ENCODE measurements around the gene UBE2K.
A peak's percentile ranks its signal among the peaks of the same experiment; 100 is the strongest.

Gene UBE2K

DNA sequence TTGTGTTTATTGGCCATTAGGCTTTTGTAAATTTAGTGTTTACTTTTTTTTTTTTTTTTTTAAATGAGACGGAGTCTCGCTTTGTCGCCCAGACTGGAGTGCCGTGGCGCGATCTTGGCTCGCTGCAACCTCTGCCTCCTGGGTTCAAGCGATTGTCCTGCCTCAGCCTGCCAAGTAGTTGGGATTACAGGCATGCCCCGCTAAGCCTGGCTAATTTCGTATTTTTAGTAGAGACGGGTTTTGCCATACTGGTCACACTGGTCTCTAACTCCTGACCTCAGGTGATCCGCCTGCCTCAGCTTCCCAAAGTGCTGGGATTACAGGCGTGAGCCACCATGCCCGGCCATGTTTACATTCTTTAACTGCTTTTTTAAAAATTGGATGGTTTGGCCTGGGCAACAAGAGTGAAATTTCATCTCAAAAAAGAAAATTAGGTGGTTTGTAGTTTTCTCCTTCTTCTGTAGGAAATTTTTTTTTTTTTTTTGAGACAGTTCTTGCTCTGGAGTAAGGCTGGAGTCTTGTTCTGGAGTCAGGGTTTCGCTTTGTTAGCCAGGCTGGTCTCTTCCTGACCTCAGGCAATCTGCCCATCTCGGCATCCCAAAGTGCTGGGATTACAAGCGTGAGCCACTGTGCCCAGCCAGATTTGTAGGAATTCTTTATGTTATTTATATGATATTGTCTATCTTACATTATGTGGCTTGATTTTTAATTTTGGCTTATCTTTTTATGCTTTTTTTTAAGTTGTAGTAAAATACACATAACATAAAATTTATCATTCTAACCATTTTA lies 15.1 kb downstream of the UBE2K start:
- Histone ChIP-seq H2BK15ac (ENCODE audit: low read depth, poor library complexity, severe bottlenecking) (no peak overlapping the region), H3K4me2 (ENCODE audit: low read length, poor library complexity, severe bottlenecking) (no peak overlapping the region), H3K27me3 (ENCODE audit: control insufficient read depth in 1 of 2, insufficient read depth in 1 of 2, low read length in 2 of 2) (no peaks in the 10 kb centered on the region), H3K4me1 (ENCODE audit: control insufficient read depth, insufficient read depth, low read depth, low read length) (peaks cover 9% of the 10 kb centered on the region), H3K14ac (ENCODE audit: low read length in 2 of 2) (no peak overlapping the region), H3K23ac (ENCODE audit: low read length in 2 of 2) (no peak overlapping the region), H4K91ac (ENCODE audit: low read length) (no peak overlapping the region), H3K4ac (ENCODE audit: low read depth in 1 of 2, low read length in 2 of 2) (no peak overlapping the region), H2BK5ac (ENCODE audit: low read depth, low read length, poor library complexity, severe bottlenecking) (no peak overlapping the region), H3K9me3 (ENCODE audit: control insufficient read depth, low read length) (no peaks in the 10 kb centered on the region), H3K36me3 (ENCODE audit: control insufficient read depth in 1 of 2, insufficient read depth in 2 of 2, low read depth in 1 of 2, low read length in 2 of 2) (peaks cover 0 to 13% of the 10 kb centered on the region in 2 experiments), H2BK120ac (ENCODE audit: low read depth, low read length) (no peak overlapping the region), H2BK12ac (ENCODE audit: low read length in 2 of 2) (no peak overlapping the region), H3K4me3 (ENCODE audit: insufficient read depth in 1 of 2, low read depth in 1 of 2, low read length in 2 of 2) (peak overlapping the region in 1 of 2 experiments; percentile 27), H2AFZ (ENCODE audit: low read depth, low read length) (no peak overlapping the region), H3K18ac (ENCODE audit: low read depth in 1 of 2, low read length in 2 of 2) (no peak overlapping the region), H2AK5ac (ENCODE audit: low read length, severe bottlenecking) (no peak overlapping the region), H3K9ac (ENCODE audit: low read length) (peak overlapping the region; percentile 66), H3K27ac (ENCODE audit: low read length, poor library complexity, severe bottlenecking) (no peak overlapping the region), H4K8ac (ENCODE audit: low read length) (no peak overlapping the region), H3K79me1 (replicated peaks; ENCODE audit: low read length, poor library complexity, severe bottlenecking) (no peaks in the 10 kb centered on the region)
- DNase-seq: no peak
- 97% methylated on average over 15 of the region's 17 CpGs for WGBS

DNA sequence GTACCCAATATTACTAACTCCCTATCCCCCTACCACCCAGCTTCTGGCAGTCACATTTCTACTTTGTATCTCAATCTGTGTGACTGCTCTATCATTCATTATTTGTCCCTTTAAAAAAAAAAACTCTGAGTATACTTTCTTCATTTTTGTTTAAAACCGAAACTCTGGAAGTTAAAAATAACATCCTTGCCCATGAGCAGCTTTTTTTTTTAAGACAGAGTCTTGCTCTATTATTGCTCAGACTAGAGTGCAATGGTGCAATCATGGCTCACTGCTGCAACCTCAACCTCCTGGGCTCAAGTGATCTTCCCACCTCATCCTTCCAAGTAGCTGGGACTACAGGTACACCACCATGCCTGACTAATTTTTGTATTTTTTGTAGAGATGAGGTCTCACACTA lies 15.8 kb downstream of the UBE2K start:
- H3K79me1 ChIP-seq (replicated peaks; ENCODE audit: low read length, poor library complexity, severe bottlenecking): no peaks in the 10 kb centered on the region
- no peak overlapping the region for H3K4ac ChIP-seq (ENCODE audit: low read depth in 1 of 2, low read length in 2 of 2)
- no peak overlapping the region for H3K23ac ChIP-seq (ENCODE audit: low read length in 2 of 2)
- H3K36me3 ChIP-seq (ENCODE audit: control insufficient read depth in 1 of 2, insufficient read depth in 2 of 2, low read depth in 1 of 2, low read length in 2 of 2): peaks cover 0 to 18% of the 10 kb centered on the region in 2 experiments
- no peak overlapping the region for H2BK12ac ChIP-seq (ENCODE audit: low read length in 2 of 2)
- H3K18ac ChIP-seq (ENCODE audit: low read depth in 1 of 2, low read length in 2 of 2): no peak overlapping the region
- no peak overlapping the region for H2AFZ ChIP-seq (ENCODE audit: low read depth, low read length)
- H3K14ac ChIP-seq (ENCODE audit: low read length in 2 of 2): no peak overlapping the region
- WGBS: 81% methylated on average over 1 of the region's 1 CpG
- H3K4me3 ChIP-seq (ENCODE audit: insufficient read depth in 1 of 2, low read depth in 1 of 2, low read length in 2 of 2): peak overlapping the region in 1 of 2 experiments; percentile 27
- no peak overlapping the region for H2BK15ac ChIP-seq (ENCODE audit: low read depth, poor library complexity, severe bottlenecking)
- no peak overlapping the region for H4K8ac ChIP-seq (ENCODE audit: low read length)
- no peaks in the 10 kb centered on the region for H3K27me3 ChIP-seq (ENCODE audit: control insufficient read depth in 1 of 2, insufficient read depth in 1 of 2, low read length in 2 of 2)
- H2BK120ac ChIP-seq (ENCODE audit: low read depth, low read length): no peak overlapping the region
- H2BK5ac ChIP-seq (ENCODE audit: low read depth, low read length, poor library complexity, severe bottlenecking): no peak overlapping the region
- DNase-seq: peak; percentile 79
- no peak overlapping the region for H3K27ac ChIP-seq (ENCODE audit: low read length, poor library complexity, severe bottlenecking)
- no peak overlapping the region for H3K4me2 ChIP-seq (ENCODE audit: low read length, poor library complexity, severe bottlenecking)
- H3K9ac ChIP-seq (ENCODE audit: low read length): peak overlapping the region; percentile 66
- H2AK5ac ChIP-seq (ENCODE audit: low read length, severe bottlenecking): no peak overlapping the region
- H3K9me3 ChIP-seq (ENCODE audit: control insufficient read depth, low read length): no peaks in the 10 kb centered on the region
- peaks cover 12% of the 10 kb centered on the region for H3K4me1 ChIP-seq (ENCODE audit: control insufficient read depth, insufficient read depth, low read depth, low read length)
- no peak overlapping the region for H4K91ac ChIP-seq (ENCODE audit: low read length)

DNA sequence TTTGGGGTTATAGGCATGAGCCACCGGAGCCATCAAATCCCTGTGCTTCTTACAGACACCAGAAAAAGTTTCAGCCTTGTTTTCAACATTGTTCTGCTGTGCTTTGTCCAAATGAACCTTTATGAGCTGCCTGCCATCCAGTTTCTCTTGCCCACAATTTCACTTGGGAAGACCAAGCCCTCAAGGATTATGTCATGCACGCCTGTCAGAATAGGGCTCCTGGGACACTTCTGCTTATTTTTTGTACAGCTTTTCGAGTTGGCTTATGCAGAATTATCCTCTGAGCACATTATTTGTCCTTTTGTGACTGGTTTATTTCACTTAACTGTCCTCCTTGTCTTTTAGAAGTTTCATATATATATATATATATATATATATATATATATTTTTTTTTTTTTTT lies 16.2 kb downstream of the UBE2K start:
- no peaks in the 10 kb centered on the region for H3K9me3 ChIP-seq (ENCODE audit: control insufficient read depth, low read length)
- peaks cover 0 to 19% of the 10 kb centered on the region in 2 experiments for H3K36me3 ChIP-seq (ENCODE audit: control insufficient read depth in 1 of 2, insufficient read depth in 2 of 2, low read depth in 1 of 2, low read length in 2 of 2)
- H3K4ac ChIP-seq (ENCODE audit: low read depth in 1 of 2, low read length in 2 of 2): no peak overlapping the region
- H3K18ac ChIP-seq (ENCODE audit: low read depth in 1 of 2, low read length in 2 of 2): no peak overlapping the region
- H4K91ac ChIP-seq (ENCODE audit: low read length): no peak overlapping the region
- no peaks in the 10 kb centered on the region for H3K27me3 ChIP-seq (ENCODE audit: control insufficient read depth in 1 of 2, insufficient read depth in 1 of 2, low read length in 2 of 2)
- H4K8ac ChIP-seq (ENCODE audit: low read length): no peak overlapping the region
- no peak overlapping the region for H2AFZ ChIP-seq (ENCODE audit: low read depth, low read length)
- H3K23ac ChIP-seq (ENCODE audit: low read length in 2 of 2): no peak overlapping the region
- peaks cover 14% of the 10 kb centered on the region for H3K4me1 ChIP-seq (ENCODE audit: control insufficient read depth, insufficient read depth, low read depth, low read length)
- H3K14ac ChIP-seq (ENCODE audit: low read length in 2 of 2): no peak overlapping the region
- no peak overlapping the region for H3K9ac ChIP-seq (ENCODE audit: low read length)
- H3K79me1 ChIP-seq (replicated peaks; ENCODE audit: low read length, poor library complexity, severe bottlenecking): no peaks in the 10 kb centered on the region
- peak; percentile 38 for DNase-seq
- no peak overlapping the region for H3K4me2 ChIP-seq (ENCODE audit: low read length, poor library complexity, severe bottlenecking)
- H2BK120ac ChIP-seq (ENCODE audit: low read depth, low read length): no peak overlapping the region
- peak overlapping the region; percentile 45 for H2AK5ac ChIP-seq (ENCODE audit: low read length, severe bottlenecking)
- no peak overlapping the region for H3K4me3 ChIP-seq (ENCODE audit: insufficient read depth in 1 of 2, low read depth in 1 of 2, low read length in 2 of 2)
- no peak overlapping the region for H2BK12ac ChIP-seq (ENCODE audit: low read length in 2 of 2)
- H2BK15ac ChIP-seq (ENCODE audit: low read depth, poor library complexity, severe bottlenecking): no peak overlapping the region
- H3K27ac ChIP-seq (ENCODE audit: low read length, poor library complexity, severe bottlenecking): peak overlapping the region; percentile 29
- WGBS: 81% methylated on average over 2 of the region's 3 CpGs
- no peak overlapping the region for H2BK5ac ChIP-seq (ENCODE audit: low read depth, low read length, poor library complexity, severe bottlenecking)

DNA sequence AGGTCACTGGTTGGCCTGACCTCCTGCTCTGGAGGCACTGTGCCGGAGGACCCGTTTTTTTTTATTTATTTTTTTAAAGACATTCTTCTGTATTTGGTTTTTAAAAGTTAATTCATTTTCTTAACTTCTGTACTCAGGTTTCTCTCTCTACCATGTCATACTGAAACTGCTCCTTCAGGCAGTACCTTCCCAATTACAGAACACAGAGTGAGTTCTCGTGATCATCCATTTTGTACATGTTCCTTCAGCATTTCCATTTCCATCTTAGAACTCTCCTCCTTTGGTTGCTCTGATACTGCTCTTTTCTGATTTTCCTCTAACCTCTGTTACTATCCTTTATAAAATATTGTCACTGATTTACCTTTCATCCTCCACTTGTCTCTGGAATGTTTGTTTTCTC lies 17.9 kb downstream of the UBE2K start:
- Histone ChIP-seq H4K8ac (ENCODE audit: low read length) (no peak overlapping the region), H3K27me3 (ENCODE audit: control insufficient read depth in 1 of 2, insufficient read depth in 1 of 2, low read length in 2 of 2) (no peaks in the 10 kb centered on the region), H3K18ac (ENCODE audit: low read depth in 1 of 2, low read length in 2 of 2) (no peak overlapping the region), H2AK5ac (ENCODE audit: low read length, severe bottlenecking) (no peak overlapping the region), H4K91ac (ENCODE audit: low read length) (no peak overlapping the region), H3K23ac (ENCODE audit: low read length in 2 of 2) (no peak overlapping the region), H2BK12ac (ENCODE audit: low read length in 2 of 2) (no peak overlapping the region), H2BK120ac (ENCODE audit: low read depth, low read length) (no peak overlapping the region), H2AFZ (ENCODE audit: low read depth, low read length) (no peak overlapping the region), H3K36me3 (ENCODE audit: control insufficient read depth in 1 of 2, insufficient read depth in 2 of 2, low read depth in 1 of 2, low read length in 2 of 2) (peaks cover 0 to 19% of the 10 kb centered on the region in 2 experiments), H2BK5ac (ENCODE audit: low read depth, low read length, poor library complexity, severe bottlenecking) (no peak overlapping the region), H3K4me1 (ENCODE audit: control insufficient read depth, insufficient read depth, low read depth, low read length) (peaks cover 14% of the 10 kb centered on the region), H3K27ac (ENCODE audit: low read length, poor library complexity, severe bottlenecking) (no peak overlapping the region), H3K9ac (ENCODE audit: low read length) (no peak overlapping the region), H2BK15ac (ENCODE audit: low read depth, poor library complexity, severe bottlenecking) (no peak overlapping the region), H3K79me1 (replicated peaks; ENCODE audit: low read length, poor library complexity, severe bottlenecking) (no peaks in the 10 kb centered on the region), H3K14ac (ENCODE audit: low read length in 2 of 2) (no peak overlapping the region), H3K9me3 (ENCODE audit: control insufficient read depth, low read length) (no peaks in the 10 kb centered on the region), H3K4ac (ENCODE audit: low read depth in 1 of 2, low read length in 2 of 2) (no peak overlapping the region), H3K4me3 (ENCODE audit: insufficient read depth in 1 of 2, low read depth in 1 of 2, low read length in 2 of 2) (no peak overlapping the region), H3K4me2 (ENCODE audit: low read length, poor library complexity, severe bottlenecking) (no peak overlapping the region)
- no peak for DNase-seq
- WGBS: 100% methylated on average over 1 of the region's 3 CpGs

All from mesenchymal stem cell (in vitro differentiated cells and primary cell).